GM19351 (cell line): Measurements from ENCODE around the gene ZNF174.
A peak's percentile ranks its signal among the peaks of the same experiment; 100 is the strongest.

Experiments
- ATAC-seq: cut with Tn5 transposase; IDR thresholded peaks from one replicate; pipeline ENCODE4 v1.9.1; 2021; ENCODE audit warnings: mild to moderate bottlenecking, moderate library complexity; ENCODE audit not compliant: unreplicated experiment

ZNF174 gene

DNA sequence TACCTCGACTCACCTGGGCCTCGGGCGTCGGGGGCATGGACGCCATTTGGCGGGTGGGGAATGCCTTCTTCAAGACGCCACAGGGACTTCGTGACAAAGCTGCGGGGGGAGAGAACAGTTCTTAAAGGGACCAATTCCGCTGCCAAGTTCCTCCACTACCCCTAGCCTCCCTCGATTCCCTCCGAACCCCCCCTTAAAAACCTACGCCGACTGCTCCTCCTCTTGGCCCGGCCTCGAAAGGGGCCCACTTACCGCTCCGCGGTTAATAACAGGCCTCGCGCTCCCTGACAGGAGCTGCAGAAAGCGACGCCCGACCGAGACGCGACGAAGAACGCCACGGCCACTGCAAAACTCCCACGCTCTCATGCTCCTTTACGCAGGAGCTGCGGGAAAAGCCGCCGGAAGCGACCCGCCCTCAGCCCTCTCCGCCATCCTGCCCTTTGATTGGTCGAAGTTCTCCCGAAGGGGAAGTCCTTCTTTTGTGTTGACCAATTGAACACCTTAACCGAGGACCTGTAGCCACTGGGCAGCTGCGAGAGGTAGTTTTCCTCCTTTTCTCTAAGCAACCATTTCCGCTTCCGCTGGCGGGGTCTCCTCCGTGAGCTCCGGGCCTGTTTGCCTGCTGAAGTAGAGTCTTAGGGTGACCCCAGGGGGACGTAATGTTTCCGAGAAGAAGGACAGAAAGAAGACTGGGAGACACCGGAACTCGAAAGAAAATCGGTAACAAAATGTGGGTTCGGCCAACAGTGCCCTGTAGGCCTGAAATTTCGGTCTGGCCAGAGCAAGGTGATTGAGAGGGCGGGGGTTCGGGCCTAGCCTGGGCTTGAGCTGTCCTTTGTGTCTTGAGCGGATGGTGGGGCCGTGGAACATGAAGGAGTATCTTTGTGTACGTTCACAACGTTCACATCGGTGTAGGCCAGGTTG is 42.4 kb downstream of the ZNF174 start, which contains the start of the genes NAA60 and ZNF597:
NAA60 (plus strand) TSS at position 573 of the 924 bp plus-strand sequence. CDS start 32,548 bp downstream, outside the sequence.
ZNF597 (minus strand) TSS at position 397 of the 924 bp plus-strand sequence; CDS start at position 46, 351 bp downstream.
- peak; percentile 86 for ATAC-seq

DNA sequence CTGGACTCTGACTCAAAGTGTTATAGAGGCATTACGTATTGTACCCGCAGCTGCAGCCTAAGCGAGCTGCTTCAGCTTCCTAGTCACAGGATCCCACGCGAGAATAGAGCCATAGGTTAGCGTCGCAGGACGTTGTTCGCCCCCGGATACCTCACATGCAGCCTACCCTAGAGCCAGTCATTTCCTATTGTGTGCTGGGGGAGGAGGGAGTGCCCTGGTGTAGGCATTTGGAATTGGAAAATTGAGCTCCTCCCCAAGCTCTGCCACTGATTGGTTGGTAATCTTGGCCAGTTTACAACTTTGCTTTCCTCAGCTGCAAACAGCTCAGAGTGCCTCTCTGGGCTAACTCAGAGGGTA is 43.0 kb downstream of the ZNF174 start:
- peak; percentile 22 for ATAC-seq

DNA sequence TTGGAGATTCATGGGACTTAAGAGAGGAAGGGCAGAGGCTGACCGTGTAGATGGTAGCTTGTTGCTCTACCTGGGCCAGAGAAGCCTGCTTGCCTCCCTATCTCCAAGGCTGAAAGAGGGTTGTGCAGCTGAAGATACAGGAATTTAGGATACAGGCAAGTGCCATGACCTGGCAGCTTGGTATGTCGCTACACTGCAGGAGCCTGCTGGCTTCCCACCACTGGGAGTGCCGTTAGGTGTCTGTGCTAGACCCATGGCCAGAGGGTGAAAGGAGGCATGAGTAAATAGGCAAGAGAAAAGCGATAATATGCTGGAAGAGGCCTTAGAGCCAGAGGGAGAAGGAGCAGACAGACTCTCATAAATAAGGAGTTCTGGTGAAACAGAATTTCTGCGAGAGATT is 53.1 kb downstream of the ZNF174 start:
- no peak for ATAC-seq

DNA sequence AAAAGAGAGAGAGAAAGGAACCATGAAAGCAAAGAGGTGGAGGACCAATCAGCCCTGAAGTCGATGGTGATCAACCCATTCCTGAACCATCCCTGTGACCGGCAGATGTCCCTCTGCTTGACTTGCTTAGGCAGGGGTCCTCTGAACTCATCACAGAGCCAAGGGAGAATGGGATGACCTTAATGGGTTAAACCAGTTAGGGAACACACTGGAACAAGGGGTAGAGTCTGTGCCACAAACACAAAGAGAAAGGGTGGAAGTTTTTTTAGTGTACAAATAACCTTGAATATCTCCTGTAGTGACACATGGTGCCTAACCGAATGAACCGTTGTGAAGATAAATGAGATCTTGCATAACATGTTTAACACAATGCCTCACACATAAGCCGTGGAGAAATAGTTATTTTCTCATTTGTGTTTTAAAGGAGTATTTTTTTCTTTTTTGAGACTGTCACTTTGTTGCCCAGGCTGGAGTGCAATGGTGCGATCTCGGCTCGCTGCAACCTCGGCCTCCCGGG is 53.7 kb downstream of the ZNF174 start:
- no peak for ATAC-seq

DNA sequence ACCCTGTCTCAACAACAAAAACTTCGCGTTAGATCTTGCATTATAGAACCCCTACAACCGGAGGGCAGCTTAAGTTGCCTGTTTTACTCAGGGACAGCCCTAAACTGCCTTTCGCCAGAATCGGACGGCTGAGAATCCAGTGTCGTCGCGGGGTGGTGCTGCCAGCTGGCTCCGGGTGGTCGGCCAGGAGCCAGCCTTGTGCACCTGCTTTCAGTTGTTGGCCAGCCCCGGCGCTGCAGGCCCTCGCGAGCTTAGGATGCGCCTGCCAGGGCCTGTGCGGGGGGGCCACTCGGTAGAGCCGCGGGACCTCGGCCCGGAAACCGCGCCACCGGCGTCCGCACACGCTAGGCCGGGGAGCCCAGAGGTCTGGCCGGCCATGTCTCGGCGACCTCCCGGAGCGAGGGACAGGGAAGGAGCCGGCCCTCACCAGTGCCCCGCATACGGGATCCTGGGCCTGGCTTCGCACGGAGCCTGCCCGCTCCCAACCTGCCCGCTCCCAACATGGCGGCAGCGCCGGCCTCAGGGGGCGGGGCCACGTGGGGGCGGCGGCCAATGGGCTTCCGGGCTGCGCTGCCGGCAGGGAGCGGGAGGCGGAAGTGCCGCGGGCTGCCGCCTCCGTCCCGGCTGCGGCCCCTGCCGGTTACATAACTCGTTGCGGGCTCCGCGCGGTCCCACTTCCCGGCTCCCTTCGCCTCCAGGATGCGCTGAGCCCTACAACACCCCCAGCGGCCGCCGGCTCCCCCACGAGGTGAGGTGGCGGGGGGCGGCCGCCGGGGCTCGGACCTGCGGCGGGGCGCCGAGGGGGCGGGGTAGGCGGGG is 56.6 kb downstream of the ZNF174 start:
- peak; percentile 86 for ATAC-seq

DNA sequence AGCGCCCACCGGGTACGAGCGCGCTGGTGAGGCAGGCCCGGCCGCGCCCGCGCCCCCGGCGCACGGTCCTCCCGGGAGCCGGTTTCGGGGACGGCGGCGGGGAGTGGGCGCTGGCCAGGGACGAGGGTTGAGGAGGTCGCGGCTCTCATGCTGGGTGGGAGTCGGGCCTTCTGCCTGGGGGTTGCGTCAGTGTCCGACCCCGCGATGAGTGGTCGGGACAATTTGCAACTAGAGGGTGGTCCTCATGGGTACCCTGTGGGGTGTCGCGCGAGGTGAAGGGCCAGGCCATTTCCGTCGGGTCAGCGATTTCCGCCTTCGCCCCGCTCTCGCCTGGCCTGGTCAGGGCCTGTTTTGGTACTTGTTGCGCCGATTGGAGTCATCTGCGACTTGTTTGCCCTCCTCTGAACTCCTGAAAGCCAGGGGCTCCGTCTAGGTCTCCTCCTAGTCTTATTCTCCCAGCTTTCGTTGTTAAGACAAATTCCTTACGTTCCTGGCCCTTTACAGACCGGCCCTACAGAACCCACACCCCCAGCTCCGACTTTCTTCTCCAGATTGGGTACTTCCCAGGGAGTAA is 57.4 kb downstream of the ZNF174 start:
- peak; percentile 7 for ATAC-seq

DNA sequence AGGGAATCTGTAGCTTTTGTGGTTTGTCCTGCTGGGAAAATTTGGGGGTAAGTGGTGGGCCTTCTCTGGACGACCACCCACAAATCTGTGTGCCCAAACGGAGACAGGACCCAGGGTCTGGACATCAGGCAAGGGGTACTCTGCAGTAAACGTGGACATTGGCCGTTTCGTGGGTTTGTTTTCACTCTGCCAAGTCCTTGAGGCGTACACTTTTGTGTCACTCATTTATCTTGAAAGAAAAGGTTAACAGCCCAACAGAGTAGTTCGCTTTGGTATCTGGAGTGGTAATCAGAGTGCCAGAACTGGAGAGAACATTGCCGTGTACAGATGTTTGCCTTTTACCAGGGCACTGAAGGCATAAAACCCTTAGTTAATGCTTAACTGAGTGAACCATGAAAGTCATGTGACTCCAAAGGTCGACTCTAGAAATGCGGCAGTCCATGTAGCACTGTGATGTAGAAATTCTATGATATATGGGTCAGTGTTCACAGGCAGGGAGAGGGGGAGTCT is 57.9 kb downstream of the ZNF174 start:
- ATAC-seq, result no peak
